Measurements from ENCODE around the gene RPUSD3. TPM values are rescaled to one million over a fixed set of nuclear protein-coding genes. Genes with fewer than 3 reads are reported as not detected.

RPUSD3 gene
- total and polyA plus RNA-seq, 4 donors: 14.4 to 22.7 (median 18.8) TPM

DNA sequence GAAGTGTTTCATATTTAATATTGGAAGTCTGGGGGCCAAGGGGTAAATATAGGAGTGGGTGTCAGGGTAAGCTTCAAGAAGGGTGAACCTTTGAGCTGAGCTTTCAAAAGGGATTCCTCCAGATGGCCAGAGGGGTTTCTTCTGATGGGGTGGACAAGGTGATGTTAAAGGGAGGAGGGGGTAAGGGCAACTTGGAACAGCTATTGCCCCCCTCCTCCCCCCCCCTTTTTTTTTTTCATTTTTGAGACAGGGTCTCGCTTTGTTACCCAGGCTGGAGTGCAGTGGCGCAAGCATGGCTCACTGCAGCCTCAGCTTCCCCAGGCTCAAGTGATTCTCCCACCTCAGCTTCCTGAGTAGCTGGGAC lies 35.8 kb downstream of the RPUSD3 start (continued):
- TF ChIP-seq, protein P1, sequence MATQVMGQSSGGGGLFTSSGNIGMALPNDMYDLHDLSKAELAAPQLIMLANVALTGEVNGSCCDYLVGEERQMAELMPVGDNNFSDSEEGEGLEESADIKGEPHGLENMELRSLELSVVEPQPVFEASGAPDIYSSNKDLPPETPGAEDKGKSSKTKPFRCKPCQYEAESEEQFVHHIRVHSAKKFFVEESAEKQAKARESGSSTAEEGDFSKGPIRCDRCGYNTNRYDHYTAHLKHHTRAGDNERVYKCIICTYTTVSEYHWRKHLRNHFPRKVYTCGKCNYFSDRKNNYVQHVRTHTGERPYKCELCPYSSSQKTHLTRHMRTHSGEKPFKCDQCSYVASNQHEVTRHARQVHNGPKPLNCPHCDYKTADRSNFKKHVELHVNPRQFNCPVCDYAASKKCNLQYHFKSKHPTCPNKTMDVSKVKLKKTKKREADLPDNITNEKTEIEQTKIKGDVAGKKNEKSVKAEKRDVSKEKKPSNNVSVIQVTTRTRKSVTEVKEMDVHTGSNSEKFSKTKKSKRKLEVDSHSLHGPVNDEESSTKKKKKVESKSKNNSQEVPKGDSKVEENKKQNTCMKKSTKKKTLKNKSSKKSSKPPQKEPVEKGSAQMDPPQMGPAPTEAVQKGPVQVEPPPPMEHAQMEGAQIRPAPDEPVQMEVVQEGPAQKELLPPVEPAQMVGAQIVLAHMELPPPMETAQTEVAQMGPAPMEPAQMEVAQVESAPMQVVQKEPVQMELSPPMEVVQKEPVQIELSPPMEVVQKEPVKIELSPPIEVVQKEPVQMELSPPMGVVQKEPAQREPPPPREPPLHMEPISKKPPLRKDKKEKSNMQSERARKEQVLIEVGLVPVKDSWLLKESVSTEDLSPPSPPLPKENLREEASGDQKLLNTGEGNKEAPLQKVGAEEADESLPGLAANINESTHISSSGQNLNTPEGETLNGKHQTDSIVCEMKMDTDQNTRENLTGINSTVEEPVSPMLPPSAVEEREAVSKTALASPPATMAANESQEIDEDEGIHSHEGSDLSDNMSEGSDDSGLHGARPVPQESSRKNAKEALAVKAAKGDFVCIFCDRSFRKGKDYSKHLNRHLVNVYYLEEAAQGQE (IDR thresholded peaks at IDR 0.05): no peak

DNA sequence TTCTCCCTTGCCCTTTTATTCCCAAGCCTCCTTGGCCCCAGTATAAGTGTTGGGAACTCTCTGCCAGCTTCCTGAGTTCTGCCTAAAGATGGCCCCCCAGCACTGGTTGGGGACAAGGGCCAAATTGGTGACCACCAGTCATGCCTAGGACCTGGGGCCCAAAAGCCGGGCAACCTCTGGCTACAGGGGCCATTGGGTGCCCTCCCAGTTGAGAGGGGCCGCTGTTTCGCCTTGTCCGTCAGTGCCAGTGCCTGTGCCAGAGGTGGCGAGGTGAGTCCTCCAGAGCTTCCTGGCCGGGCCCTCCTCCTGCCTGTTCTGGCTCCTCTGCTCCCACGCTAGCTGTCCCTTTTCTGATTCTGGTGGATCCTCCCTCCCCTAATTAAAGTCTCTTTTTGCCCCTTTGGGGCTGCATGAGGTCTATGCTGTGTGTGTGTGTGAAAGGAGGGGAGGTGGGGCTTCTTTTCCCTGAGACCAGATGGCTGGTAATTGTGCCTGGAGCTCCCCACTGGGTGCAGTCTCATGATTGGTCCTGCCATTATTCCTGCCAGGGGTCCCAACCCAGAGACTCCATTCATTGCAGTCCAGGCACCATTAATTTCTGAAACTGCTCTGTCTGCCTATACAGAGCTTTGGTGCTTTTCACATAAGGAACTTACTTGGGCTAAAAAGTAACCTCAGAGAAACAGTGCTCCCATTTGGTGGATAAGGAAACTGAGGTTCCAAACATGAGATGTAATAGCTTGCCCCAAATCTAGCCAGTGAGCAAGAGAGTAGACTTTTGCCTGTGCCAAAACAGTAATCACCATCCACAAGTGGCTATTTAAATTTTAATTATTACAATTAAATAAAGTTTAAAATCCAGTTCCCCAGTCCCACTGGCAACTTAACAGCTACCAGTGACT lies 36.9 kb downstream of the RPUSD3 start:
- Histone ChIP-seq H3K27ac (ENCODE audit: low read depth in 1 of 2, low read length in 2 of 2) (no peak overlapping the region), H3K9me3 (ENCODE audit: control insufficient read depth in 4 of 4, low read length in 3 of 4) (no peaks in the 10 kb centered on the region), H3K9ac (ENCODE audit: low read depth in 1 of 2, low read length in 2 of 2) (no peak overlapping the region), H3K4me1 (ENCODE audit: control insufficient read depth in 4 of 4, insufficient read depth in 4 of 4, low read length in 3 of 4) (peaks cover 0 to 13% (median 7%) of the 10 kb centered on the region in 4 donors), H3K36me3 (ENCODE audit: control insufficient read depth in 4 of 4, insufficient read depth in 3 of 4, low read depth in 1 of 4, low read length in 3 of 4) (peaks cover 14 to 44% (median 39%) of the 10 kb centered on the region in 4 donors), H3K27me3 (ENCODE audit: control insufficient read depth in 4 of 4, insufficient read depth in 4 of 4, low read length in 3 of 4) (no peaks in the 10 kb centered on the region), H3K4me3 (ENCODE audit: low read depth in 1 of 3, low read length in 3 of 3) (no peak overlapping the region)
- 97% methylated on average over 7 of the region's 7 CpGs for WGBS
- DNase-seq (ENCODE audit: low spot score): no peak
- TF ChIP-seq EGR1 (IDR thresholded peaks at IDR 0.05; ENCODE audit: low read depth in 2 of 2): no peak
- TF ChIP-seq, protein P2, sequence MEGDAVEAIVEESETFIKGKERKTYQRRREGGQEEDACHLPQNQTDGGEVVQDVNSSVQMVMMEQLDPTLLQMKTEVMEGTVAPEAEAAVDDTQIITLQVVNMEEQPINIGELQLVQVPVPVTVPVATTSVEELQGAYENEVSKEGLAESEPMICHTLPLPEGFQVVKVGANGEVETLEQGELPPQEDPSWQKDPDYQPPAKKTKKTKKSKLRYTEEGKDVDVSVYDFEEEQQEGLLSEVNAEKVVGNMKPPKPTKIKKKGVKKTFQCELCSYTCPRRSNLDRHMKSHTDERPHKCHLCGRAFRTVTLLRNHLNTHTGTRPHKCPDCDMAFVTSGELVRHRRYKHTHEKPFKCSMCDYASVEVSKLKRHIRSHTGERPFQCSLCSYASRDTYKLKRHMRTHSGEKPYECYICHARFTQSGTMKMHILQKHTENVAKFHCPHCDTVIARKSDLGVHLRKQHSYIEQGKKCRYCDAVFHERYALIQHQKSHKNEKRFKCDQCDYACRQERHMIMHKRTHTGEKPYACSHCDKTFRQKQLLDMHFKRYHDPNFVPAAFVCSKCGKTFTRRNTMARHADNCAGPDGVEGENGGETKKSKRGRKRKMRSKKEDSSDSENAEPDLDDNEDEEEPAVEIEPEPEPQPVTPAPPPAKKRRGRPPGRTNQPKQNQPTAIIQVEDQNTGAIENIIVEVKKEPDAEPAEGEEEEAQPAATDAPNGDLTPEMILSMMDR (IDR thresholded peaks at IDR 0.05; ENCODE audit: low read depth, low read length, missing input control): no peak
- no peak for TF ChIP-seq NR2F2 (IDR thresholded peaks at IDR 0.05)
- no peak for TF ChIP-seq JUND (IDR thresholded peaks at IDR 0.05)
- TF ChIP-seq, protein P3, sequence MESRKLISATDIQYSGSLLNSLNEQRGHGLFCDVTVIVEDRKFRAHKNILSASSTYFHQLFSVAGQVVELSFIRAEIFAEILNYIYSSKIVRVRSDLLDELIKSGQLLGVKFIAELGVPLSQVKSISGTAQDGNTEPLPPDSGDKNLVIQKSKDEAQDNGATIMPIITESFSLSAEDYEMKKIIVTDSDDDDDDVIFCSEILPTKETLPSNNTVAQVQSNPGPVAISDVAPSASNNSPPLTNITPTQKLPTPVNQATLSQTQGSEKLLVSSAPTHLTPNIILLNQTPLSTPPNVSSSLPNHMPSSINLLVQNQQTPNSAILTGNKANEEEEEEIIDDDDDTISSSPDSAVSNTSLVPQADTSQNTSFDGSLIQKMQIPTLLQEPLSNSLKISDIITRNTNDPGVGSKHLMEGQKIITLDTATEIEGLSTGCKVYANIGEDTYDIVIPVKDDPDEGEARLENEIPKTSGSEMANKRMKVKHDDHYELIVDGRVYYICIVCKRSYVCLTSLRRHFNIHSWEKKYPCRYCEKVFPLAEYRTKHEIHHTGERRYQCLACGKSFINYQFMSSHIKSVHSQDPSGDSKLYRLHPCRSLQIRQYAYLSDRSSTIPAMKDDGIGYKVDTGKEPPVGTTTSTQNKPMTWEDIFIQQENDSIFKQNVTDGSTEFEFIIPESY (IDR thresholded peaks at IDR 0.05): no peak
- TF ChIP-seq HNF4A (conservative IDR thresholded peaks at IDR 0.05): no peak
- TF ChIP-seq FOXA1 (IDR thresholded peaks at IDR 0.05): no peak
- no peak for TF ChIP-seq GABPA (IDR thresholded peaks at IDR 0.05 in 1 of 2, conservative IDR thresholded peaks at IDR 0.05 in 1 of 2)
- TF ChIP-seq, protein P1 (IDR thresholded peaks at IDR 0.05): no peak
- TF ChIP-seq, protein P4, sequence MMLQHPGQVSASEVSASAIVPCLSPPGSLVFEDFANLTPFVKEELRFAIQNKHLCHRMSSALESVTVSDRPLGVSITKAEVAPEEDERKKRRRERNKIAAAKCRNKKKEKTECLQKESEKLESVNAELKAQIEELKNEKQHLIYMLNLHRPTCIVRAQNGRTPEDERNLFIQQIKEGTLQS (IDR thresholded peaks at IDR 0.05): no peak
- TF ChIP-seq FOXA2 (IDR thresholded peaks at IDR 0.05): no peak
- no peak for TF ChIP-seq YY1 (IDR thresholded peaks at IDR 0.05)
- no peak for TF ChIP-seq RXRA (IDR thresholded peaks at IDR 0.05)
